OCI-LY1 (cell line): ENCODE measurements around the gene SPATS2L.

ENCODE experiments used
- H2AFZ ChIP-seq: fragments of 200-600 bp; sonication (generic), shearing (Covaris generic); 2 replicates; pipeline ENCODE4 v1.6.0; 2014; ENCODE audit warnings: antibody characterized with exemption, mild to moderate bottlenecking, low read length
- H3F3A ChIP-seq: fragments of 200-600 bp; sonication (generic), shearing (Covaris generic); 2 replicates; pipeline ENCODE4 v1.6.0; 2014; ENCODE audit warnings: mild to moderate bottlenecking, antibody characterized with exemption, low read length, moderate library complexity; ENCODE audit not compliant: insufficient read depth
- H3K27ac ChIP-seq: fragments of 200-600 bp; sonication (generic); 2 replicates; pipeline ENCODE4 v1.5.1; 2014; ENCODE audit warnings: low read length, mixed run types, mild to moderate bottlenecking, low read depth; ENCODE audit not compliant: poor library complexity, severe bottlenecking
- H3K27me3 ChIP-seq: fragments of 200-600 bp; sonication (generic); 2 replicates; pipeline ENCODE4 v1.6.0; 2014; ENCODE audit warnings: antibody characterized with exemption, mild to moderate bottlenecking, low read length, moderate library complexity; ENCODE audit not compliant: insufficient read depth
- H3K36me3 ChIP-seq: fragments of 200-600 bp; sonication (generic); 2 replicates; pipeline ENCODE4 v1.6.1; 2014; ENCODE audit warnings: mild to moderate bottlenecking, antibody characterized with exemption, low read length, moderate library complexity, mixed read lengths; ENCODE audit not compliant: insufficient read depth
- H3K4me1 ChIP-seq: fragments of 200-600 bp; sonication (generic); 2 replicates; pipeline ENCODE4 v1.5.1; 2014; ENCODE audit warnings: mild to moderate bottlenecking, low read length, moderate library complexity; ENCODE audit not compliant: insufficient read depth, severe bottlenecking
- H3K4me2 ChIP-seq: fragments of 200-600 bp; sonication (generic), shearing (Covaris generic); 2 replicates; pipeline ENCODE4 v1.6.1; 2014; ENCODE audit warnings: low read length
- H3K4me3 ChIP-seq: fragments of 200-600 bp; sonication (generic); 2 replicates; pipeline ENCODE4 v1.5.1; 2014; ENCODE audit warnings: low read length, low read depth, mild to moderate bottlenecking, mixed read lengths; ENCODE audit not compliant: poor library complexity, severe bottlenecking
- H3K79me2 ChIP-seq: fragments of 200-600 bp; shearing (Covaris generic); 2 replicates; pipeline ENCODE4 v1.6.1; 2016; ENCODE audit warnings: mixed run types, low read length, mixed read lengths; ENCODE audit not compliant: insufficient read depth
- H3K9ac ChIP-seq: fragments of 200-600 bp; sonication (generic), shearing (Covaris generic); 2 replicates; pipeline ENCODE4 v1.6.1; 2014; ENCODE audit warnings: mild to moderate bottlenecking, low read length, mixed read lengths
- H3K9me2 ChIP-seq: fragments of 200-600 bp; sonication (generic), shearing (Covaris generic); 2 replicates; pipeline ENCODE4 v1.6.1; 2014; ENCODE audit warnings: low read depth, mild to moderate bottlenecking, low read length, mixed read lengths
- H3K9me3 ChIP-seq: fragments of 200-600 bp; shearing (Covaris generic); 2 replicates; pipeline ENCODE4 v1.6.1; 2014; ENCODE audit warnings: low read length, mixed read lengths
- H4K20me1 ChIP-seq: fragments of 200-600 bp; sonication (generic), shearing (Covaris generic); 2 replicates; pipeline ENCODE4 v1.6.0; 2016; ENCODE audit warnings: mild to moderate bottlenecking, low read length; ENCODE audit not compliant: insufficient read depth
- CTCF ChIP-seq: fragments of 200-600 bp; sonication (generic), shearing (Covaris generic); IDR thresholded peaks from 2 replicates; pipeline ENCODE4 v1.5.1; 2017; ENCODE audit warnings: mild to moderate bottlenecking, antibody characterized with exemption, low read length, moderate library complexity, mixed read lengths
- EZH2 ChIP-seq: fragments of 200-600 bp; sonication (generic), shearing (Covaris generic); IDR thresholded peaks from 2 replicates; pipeline ENCODE4 v1.8.0; 2017; ENCODE audit warnings: borderline replicate concordance, mixed run types, mild to moderate bottlenecking, antibody characterized with exemption, low read length, moderate library complexity, mixed read lengths

Gene SPATS2L

GRCh38 chr2:200321780-200322534, 15.5 kb downstream of the SPATS2L start:
- Histone ChIP-seq H3K9me2 (no peaks in the 10 kb centered on the region), H3K4me1 (no peaks in the 10 kb centered on the region), H3K79me2 (no peaks in the 10 kb centered on the region)

GRCh38 chr2:200322607-200323006, 16.1 kb downstream of the SPATS2L start:
- Histone ChIP-seq H3K27ac (no peak overlapping the region), H3K9me2 (no peaks in the 10 kb centered on the region), H3K36me3 (no peaks in the 10 kb centered on the region), H3K9me3 (no peaks in the 10 kb centered on the region), H3K9ac (no peak overlapping the region), H4K20me1 (no peaks in the 10 kb centered on the region), H3K4me3 (no peak overlapping the region), H3F3A (no peaks in the 10 kb centered on the region), H2AFZ (no peak overlapping the region), H3K79me2 (no peaks in the 10 kb centered on the region), H3K4me1 (no peaks in the 10 kb centered on the region), H3K4me2 (no peak overlapping the region), H3K27me3 (no peaks in the 10 kb centered on the region)
- TF ChIP-seq CTCF, result no peak
- TF ChIP-seq EZH2, result no peak

More at GRCh38 chr2:200321780-200322534, 15.5 kb downstream of the SPATS2L start:
- H3K4me2 ChIP-seq, result no peak overlapping the region
- no peaks in the 10 kb centered on the region for H3F3A ChIP-seq
- no peak for TF ChIP-seq EZH2
- no peak for TF ChIP-seq CTCF
- H4K20me1 ChIP-seq, result no peaks in the 10 kb centered on the region
- H2AFZ ChIP-seq, result no peak overlapping the region
- H3K27ac ChIP-seq, result no peak overlapping the region
- H3K9ac ChIP-seq, result no peak overlapping the region
- no peaks in the 10 kb centered on the region for H3K36me3 ChIP-seq
- no peaks in the 10 kb centered on the region for H3K27me3 ChIP-seq
- H3K4me3 ChIP-seq, result no peak overlapping the region
- H3K9me3 ChIP-seq, result no peaks in the 10 kb centered on the region

- Histone ChIP-seq H3K4me2 (no peak overlapping the region), H3K4me3 (no peak overlapping the region), H3K27ac (no peak overlapping the region), H3K9me2 (no peaks in the 10 kb centered on the region), H3K36me3 (no peaks in the 10 kb centered on the region), H3K9me3 (no peaks in the 10 kb centered on the region), H3F3A (no peaks in the 10 kb centered on the region), H2AFZ (no peak overlapping the region), H3K79me2 (no peaks in the 10 kb centered on the region), H3K9ac (no peak overlapping the region), H3K27me3 (no peaks in the 10 kb centered on the region), H4K20me1 (no peaks in the 10 kb centered on the region), H3K4me1 (no peaks in the 10 kb centered on the region)
- TF ChIP-seq EZH2, result no peak
- no peak for TF ChIP-seq CTCF
Observed at GRCh38 chr2:200324362-200324761, 17.9 kb downstream of the SPATS2L start.
